IMR-90 (cell line): Measurements from ENCODE around the gene GAPVD1. TPM values are rescaled to one million over a fixed set of nuclear protein-coding genes. Genes with fewer than 3 reads are reported as not detected.

ENCODE experiments used
- ATAC-seq: fragments of 200-7000 bp; cut with Tn5 transposase; 2 replicates; pipeline ENCODE4 v1.9.1; 2020; ENCODE audit warnings: low read depth, mild to moderate bottlenecking, moderate library complexity
- BruUV-seq: library from RNA; stranded (reverse); fragments of 400-500 nt; replicated peaks from 2 replicates; lab custom pipeline; 2021; lab: Mats Ljungman, UMichigan
- CTCF ChIA-PET: fragments of 300-600 bp; formaldehyde crosslinking; extraction: SDS; loops from one replicate; lab custom pipeline; 2021; ENCODE audit warnings: antibody characterized with exemption; lab: Yijun Ruan, JAX
- POLR2A ChIA-PET: fragments of 300-600 bp; sonication (Branson Sonifier 250); formaldehyde crosslinking; loops from one replicate; lab custom pipeline; 2022; ENCODE audit warnings: antibody characterized with exemption; ENCODE audit not compliant: unreplicated experiment; lab: Charles Lee
- DNase-seq: peaks from one replicate; pipeline ENCODE4 v3.0.0; 2013
- H2AFZ ChIP-seq: replicated peaks from 2 replicates; pipeline ENCODE3; 2013; ENCODE audit warnings: low read length, mild to moderate bottlenecking; ENCODE audit not compliant: poor library complexity
- H2AK5ac ChIP-seq: 2 replicates; pipeline ENCODE4 v1.6.1; 2013; ENCODE audit warnings: low read depth, low read length, inconsistent platforms
- H2AK9ac ChIP-seq: replicated peaks from 2 replicates; pipeline ENCODE3; 2013; ENCODE audit warnings: mild to moderate bottlenecking, low read depth, low read length, moderate library complexity; ENCODE audit not compliant: poor library complexity
- H2BK120ac ChIP-seq: 2 replicates; pipeline ENCODE4 v1.6.1; 2013; ENCODE audit warnings: low read depth, low read length, inconsistent platforms
- H2BK15ac ChIP-seq: 3 replicates; pipeline ENCODE4 v1.6.1; 2013; ENCODE audit warnings: low read depth, low read length, inconsistent platforms
- H2BK20ac ChIP-seq: 2 replicates; pipeline ENCODE4 v1.6.1; 2013; ENCODE audit warnings: low read depth, mild to moderate bottlenecking, inconsistent platforms, low read length, moderate library complexity
- H2BK5ac ChIP-seq: 2 replicates; pipeline ENCODE4 v1.6.1; 2013; ENCODE audit warnings: mild to moderate bottlenecking, low read depth, low read length, inconsistent platforms; ENCODE audit not compliant: poor library complexity, severe bottlenecking
- H3K14ac ChIP-seq: replicated peaks from 2 replicates; pipeline ENCODE4 v1.6.1; 2013; ENCODE audit warnings: low read depth, low read length, inconsistent platforms
- H3K18ac ChIP-seq: 2 replicates; pipeline ENCODE4 v1.6.1; 2013; ENCODE audit warnings: low read depth, low read length, control low read depth
- H3K23ac ChIP-seq: 2 replicates; pipeline ENCODE4 v1.6.1; 2013; ENCODE audit warnings: low read depth, low read length, inconsistent platforms
- H3K27ac ChIP-seq: 2 replicates; pipeline ENCODE4 v1.5.1; 2013; ENCODE audit warnings: mild to moderate bottlenecking, control low read depth, low read length; ENCODE audit not compliant: insufficient read depth
- H3K27me3 ChIP-seq: 2 replicates; pipeline ENCODE4 v1.6.1; 2013; ENCODE audit warnings: low read length; ENCODE audit not compliant: control insufficient read depth, insufficient read depth
- H3K36me3 ChIP-seq: 2 replicates; pipeline ENCODE4 v1.6.1; 2013; ENCODE audit warnings: low read length, mixed read lengths; ENCODE audit not compliant: control insufficient read depth, insufficient read depth
- H3K4ac ChIP-seq: 2 replicates; pipeline ENCODE4 v1.6.1; 2013; ENCODE audit warnings: low read depth, low read length, inconsistent platforms
- H3K4me1 ChIP-seq: 2 replicates; pipeline ENCODE4 v1.6.1; 2013; ENCODE audit warnings: low read length, mixed read lengths; ENCODE audit not compliant: control insufficient read depth, insufficient read depth
- H3K4me2 ChIP-seq: 2 replicates; pipeline ENCODE4 v1.6.1; 2013; ENCODE audit warnings: low read depth, mild to moderate bottlenecking, control low read depth, low read length, moderate library complexity
- H3K4me3 ChIP-seq: 2 replicates; pipeline ENCODE4 v1.5.1; 2013; ENCODE audit warnings: low read depth, mild to moderate bottlenecking, control low read depth, low read length, moderate library complexity; ENCODE audit not compliant: insufficient read depth
- H3K56ac ChIP-seq: 2 replicates; pipeline ENCODE4 v1.6.1; 2013; ENCODE audit warnings: low read length, inconsistent platforms; ENCODE audit not compliant: insufficient read depth; ENCODE audit errors: extremely low read depth
- H3K79me1 ChIP-seq, 2 experiments: 2 replicates each; pipeline ENCODE4 v1.6.1; 2013; ENCODE audit warnings: low read length in 2 of 2, inconsistent platforms in 1 of 2, low read depth in 1 of 2
- H3K9ac ChIP-seq: 2 replicates; pipeline ENCODE4 v1.6.1; 2013; ENCODE audit warnings: low read depth, low read length, control low read depth
- H3K9me1 ChIP-seq: 2 replicates; pipeline ENCODE4 v1.6.1; 2013; ENCODE audit warnings: low read length, inconsistent platforms; ENCODE audit not compliant: insufficient read depth
- H3K9me3 ChIP-seq: 2 replicates; pipeline ENCODE4 v1.6.1; 2013; ENCODE audit warnings: low read length; ENCODE audit not compliant: control insufficient read depth, insufficient read depth
- H4K20me1 ChIP-seq: 2 replicates; pipeline ENCODE4 v1.6.1; 2013; ENCODE audit warnings: low read length, inconsistent platforms; ENCODE audit not compliant: insufficient read depth
- H4K5ac ChIP-seq: 2 replicates; pipeline ENCODE4 v1.6.1; 2013; ENCODE audit warnings: mild to moderate bottlenecking, low read depth, low read length, control low read depth
- H4K8ac ChIP-seq, 2 experiments: 2 replicates each; pipeline ENCODE4 v1.6.1; 2013; ENCODE audit warnings: low read depth in 2 of 2, low read length in 2 of 2, control low read depth in 1 of 2, inconsistent platforms in 1 of 2
- H4K91ac ChIP-seq: 2 replicates; pipeline ENCODE4 v1.6.1; 2013; ENCODE audit warnings: low read depth, low read length, inconsistent platforms; ENCODE audit not compliant: insufficient read depth
- BHLHE40 ChIP-seq: fragments of 150-350 bp; IDR thresholded peaks from 2 replicates; pipeline ENCODE4 v1.6.1; 2016; ENCODE audit warnings: mild to moderate bottlenecking, low read depth, low read length
- CEBPB ChIP-seq: IDR thresholded peaks from 2 replicates; pipeline ENCODE4 v1.6.1; 2012; ENCODE audit warnings: low read depth, low read length, improper control_type of control experiment
- CHD1 ChIP-seq: IDR thresholded peaks from 2 replicates; pipeline ENCODE4 v1.6.1; 2012; ENCODE audit warnings: low read depth, low read length, improper control_type of control experiment
- CTCF ChIP-seq: conservative IDR thresholded peaks from 2 replicates; pipeline ENCODE4 v1.5.1; 2012; ENCODE audit warnings: mild to moderate bottlenecking, low read depth, low read length, improper control_type of control experiment
- ELK1 ChIP-seq: fragments of 150-350 bp; IDR thresholded peaks from 2 replicates; pipeline ENCODE4 v1.6.1; 2016; ENCODE audit warnings: low read depth, mild to moderate bottlenecking, low read length, moderate library complexity, borderline replicate concordance
- FOS ChIP-seq: fragments of 150-350 bp; IDR thresholded peaks from 2 replicates; pipeline ENCODE4 v1.6.1; 2016; ENCODE audit warnings: low read depth, low read length
- MAFK ChIP-seq: IDR thresholded peaks from 2 replicates; pipeline ENCODE4 v1.6.1; 2012; ENCODE audit warnings: low read depth, low read length, improper control_type of control experiment
- MAZ ChIP-seq: IDR thresholded peaks from 2 replicates; pipeline ENCODE4 v1.6.1; 2012; ENCODE audit warnings: low read depth, mild to moderate bottlenecking, low read length, improper control_type of control experiment, moderate library complexity, borderline replicate concordance
- MXI1 ChIP-seq: IDR thresholded peaks from 2 replicates; pipeline ENCODE4 v1.6.1; 2012; ENCODE audit warnings: low read depth, mild to moderate bottlenecking, low read length, moderate library complexity, borderline replicate concordance
- NFE2L2 ChIP-seq: fragments of 150-350 bp; IDR thresholded peaks from 2 replicates; pipeline ENCODE4 v1.6.1; 2016; ENCODE audit warnings: low read depth, mild to moderate bottlenecking, low read length
- POLR2A ChIP-seq: IDR thresholded peaks from 2 replicates; pipeline ENCODE4 v1.6.1; 2012; ENCODE audit warnings: mild to moderate bottlenecking, low read depth, low read length
- RAD21 ChIP-seq: IDR thresholded peaks from 2 replicates; pipeline ENCODE4 v1.6.1; 2012; ENCODE audit warnings: low read length, improper control_type of control experiment
- RCOR1 ChIP-seq: IDR thresholded peaks from 2 replicates; pipeline ENCODE4 v1.6.1; 2012; ENCODE audit warnings: mild to moderate bottlenecking, low read length, improper control_type of control experiment; ENCODE audit not compliant: insufficient replicate concordance
- RFX5 ChIP-seq: IDR thresholded peaks from 2 replicates; pipeline ENCODE4 v1.8.0; 2012; ENCODE audit warnings: low read depth, mild to moderate bottlenecking, low read length, moderate library complexity
- SMC3 ChIP-seq: fragments of 150-350 bp; IDR thresholded peaks from 2 replicates; pipeline ENCODE4 v1.6.1; 2016; ENCODE audit warnings: low read depth, mild to moderate bottlenecking, antibody characterized with exemption, low read length, moderate library complexity
- USF2 ChIP-seq: fragments of 150-350 bp; IDR thresholded peaks from 2 replicates; pipeline ENCODE4 v1.6.1; 2017; ENCODE audit warnings: mild to moderate bottlenecking, antibody characterized with exemption, low read length, low read depth
- WGBS, 2 experiments: methylation state at CpG; one replicate each; pipeline versions ENCODE4 v1.1.5 to v1.1.7; 2013; ENCODE audit warnings: missing lambda C conversion rate in 2 of 2; ENCODE audit not compliant: insufficient read length in 1 of 2; ENCODE audit errors: extremely low coverage in 2 of 2; 5-methylcytosine and 5-hydroxymethylcytosine counted together
- dilution Hi-C: fragments of 300-500 bp; cut with HindIII; formaldehyde crosslinking; loops from one replicate; pipeline ENCODE4 v1.14.3; 2018; ENCODE audit warnings: low sequenced_read_pairs; ENCODE audit not compliant: unreplicated experiment
- in situ Hi-C: fragments of 300-500 bp; cut with MboI; formaldehyde crosslinking; loops from 3 replicates; pipeline ENCODE4 v1.14.3; 2019; ENCODE audit warnings: low sequenced_read_pairs, inconsistent platforms, mixed read lengths
- intact Hi-C: fragments of 100-400 bp; cut with micrococcal nuclease; formaldehyde crosslinking; loops from 2 replicates; pipeline ENCODE4 v1.10.0; 2022
- polyA plus RNA-seq, 3 experiments: library from polyadenylated mRNA; depleted of rRNA; stranded (reverse); fragments of >200 nt; gene quantifications; 2 replicates each; pipeline ENCODE4 v1.2.3, GENCODE V29; 2012; ENCODE audit warnings: low replicate concordance in 1 of 3
- total RNA-seq: library from RNA; depleted of rRNA; stranded (reverse); fragments of >200 nt; gene quantifications from 2 replicates; pipeline ENCODE4 v1.2.3, GENCODE V29; 2012

The GAPVD1 gene
- total and polyA plus RNA-seq, 2 of the 4 experiments (the other 2 are of a cell fraction) = 13.8 to 50.9 TPM

GRCh38 chr9:125214186-125214585, 47.4 kb upstream of the GAPVD1 start:
- H4K91ac ChIP-seq = no peak overlapping the region
- H4K20me1 ChIP-seq = no peaks in the 10 kb centered on the region
- H4K5ac ChIP-seq = no peak overlapping the region
- H3K36me3 ChIP-seq = peaks cover 21% of the 10 kb centered on the region
- H2BK15ac ChIP-seq = no peak overlapping the region
- no peak overlapping the region for H3K56ac ChIP-seq
- in situ Hi-C loops = no loop called here
- H2AFZ ChIP-seq = no peak overlapping the region
- no peak for DNase-seq
- intact Hi-C loops = no loop called here
- H3K4me3 ChIP-seq = no peak overlapping the region
- no peak overlapping the region for H3K27ac ChIP-seq
- H2BK5ac ChIP-seq = no peak overlapping the region
- H3K4ac ChIP-seq = no peak overlapping the region
- no peak overlapping the region for H3K23ac ChIP-seq
- no TSS peak for BruUV-seq
- H3K9ac ChIP-seq = no peak overlapping the region
- no peaks in the 10 kb centered on the region for H3K9me3 ChIP-seq
- no peaks in the 10 kb centered on the region for H3K27me3 ChIP-seq
- ATAC-seq = no peak
- ChIA-PET CTCF (no interaction called here), POLR2A (no interaction called here)
- H2BK20ac ChIP-seq = no peak overlapping the region
- 100% methylated on average over 1 of the region's 5 CpGs; no CpG with 5 or more reads in 1 of the 2 experiments for WGBS, 2 experiments
- no peak overlapping the region for H2BK120ac ChIP-seq
- dilution Hi-C loops = no loop called here
- no peaks in the 10 kb centered on the region for H3K79me1 ChIP-seq
- H2AK9ac ChIP-seq = no peak overlapping the region
- H3K9me1 ChIP-seq = no peaks in the 10 kb centered on the region
- no peak overlapping the region for H3K18ac ChIP-seq
- no peak overlapping the region for H2AK5ac ChIP-seq
- H3K14ac ChIP-seq = no peak overlapping the region
- no peak overlapping the region for H4K8ac ChIP-seq
- no peaks in the 10 kb centered on the region for H3K4me1 ChIP-seq
- TF ChIP-seq ELK1 (no peak), FOS (no peak), MAZ (no peak), MXI1 (no peak), SMC3 (no peak), RAD21 (no peak), NFE2L2 (no peak), USF2 (no peak), MAFK (no peak), POLR2A (no peak), RFX5 (no peak), RCOR1 (no peak), CHD1 (no peak), BHLHE40 (no peak), CTCF (no peak), CEBPB (no peak)
- no peak overlapping the region for H3K4me2 ChIP-seq
